Measurements from ENCODE around the gene VGLL4. TPM values are rescaled to one million over a fixed set of nuclear protein-coding genes. Genes with fewer than 3 reads are reported as not detected.
A peak's percentile ranks its signal among the peaks of the same experiment; 100 is the strongest.

VGLL4 gene
- total RNA-seq, 1 donor from 2014 or later: 99.4 TPM

DNA sequence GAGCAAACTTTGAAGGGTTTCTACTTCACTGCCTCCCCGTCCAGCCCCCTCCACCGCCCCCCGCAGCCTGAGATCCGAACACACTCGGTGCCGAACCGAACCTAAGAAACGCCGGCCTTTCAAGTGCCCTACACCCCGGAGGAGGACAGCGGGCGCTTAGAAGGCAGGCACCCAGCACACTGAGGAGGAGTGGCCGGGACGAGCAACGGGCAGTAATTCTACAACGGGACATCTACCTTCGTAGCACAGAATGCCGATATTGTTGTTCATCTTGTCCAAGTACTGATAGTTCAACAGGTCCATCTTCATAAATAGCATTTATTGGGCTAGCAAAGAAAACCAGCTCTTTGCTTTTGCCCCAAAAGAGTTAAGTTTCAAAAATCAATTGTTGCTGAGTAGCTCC is 513 bp downstream of the VGLL4 start:
- Histone ChIP-seq H3K27ac (peak overlapping the region; percentile 87), H3K36me3 (no peaks in the 10 kb centered on the region), H3K9me3 (no peaks in the 10 kb centered on the region), H3K4me1 (peaks cover 41% of the 10 kb centered on the region), H3K4me3 (peak overlapping the region; percentile 59 to 68), H3K27me3 (no peaks in the 10 kb centered on the region)
- no peak for DNase-seq (ENCODE audit: extremely low spot score in 2 of 2)
- intact Hi-C loops (cut with DNase I): loop anchor here (10.0 kb wide), 1 partner anchor 88 kb away; no protein-coding TSS in a partner anchor
- no peak for TF ChIP-seq POLR2A (IDR thresholded peaks at IDR 0.05)
- TF ChIP-seq POLR2AphosphoS5 (IDR thresholded peaks at IDR 0.05; ENCODE audit: insufficient read depth in 1 of 2, low read depth in 1 of 2): no peak
- no peak for TF ChIP-seq CTCF (IDR thresholded peaks at IDR 0.05)

DNA sequence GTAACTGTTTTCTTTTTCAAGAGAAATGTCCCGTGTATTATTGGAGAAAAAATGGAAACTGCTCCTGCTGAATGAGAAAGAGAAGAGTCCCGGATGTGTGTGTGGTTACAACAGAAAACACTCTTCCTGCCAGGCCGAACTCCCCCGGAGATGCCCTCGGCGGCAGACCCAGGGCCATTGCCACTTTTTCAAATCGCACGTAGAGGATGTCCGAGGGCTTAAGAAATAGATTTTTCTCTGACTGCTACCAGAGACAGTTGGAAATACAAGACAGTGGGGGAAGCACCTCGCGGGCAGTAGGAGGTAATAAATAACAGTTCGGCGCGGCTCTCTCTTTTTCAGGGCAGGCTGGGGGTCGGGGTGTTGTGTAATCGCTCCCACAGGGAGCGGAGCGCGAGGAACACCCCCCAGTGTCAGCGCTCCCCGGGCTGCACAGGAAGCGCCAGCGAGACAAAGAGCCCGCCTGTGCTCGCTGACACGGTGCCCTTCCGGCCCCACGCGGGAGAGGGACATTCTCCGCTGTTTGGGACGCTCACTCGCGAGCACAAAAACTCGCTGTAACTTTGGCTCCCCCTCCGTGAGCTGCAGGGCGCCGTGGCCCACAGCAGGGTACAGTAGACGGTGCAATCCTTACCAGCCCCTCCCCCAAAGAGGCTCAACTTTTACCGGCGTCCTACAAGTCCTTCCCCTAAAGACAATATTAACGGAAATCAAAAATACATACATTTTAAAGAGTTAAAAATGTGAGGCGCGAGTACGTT is 1.1 kb downstream of the VGLL4 start:
- Histone ChIP-seq H3K4me1 (peaks cover 47% of the 10 kb centered on the region), H3K9me3 (no peaks in the 10 kb centered on the region), H3K4me3 (peak overlapping the region; percentile 59 to 68), H3K36me3 (no peaks in the 10 kb centered on the region), H3K27ac (peak overlapping the region; percentile 87), H3K27me3 (no peaks in the 10 kb centered on the region)
- TF ChIP-seq POLR2AphosphoS5 (IDR thresholded peaks at IDR 0.05; ENCODE audit: insufficient read depth in 1 of 2, low read depth in 1 of 2) (peak in 1 of 2 donors; percentile 84), POLR2A (IDR thresholded peaks at IDR 0.05) (no peak), CTCF (IDR thresholded peaks at IDR 0.05) (no peak)
- no peak for DNase-seq (ENCODE audit: extremely low spot score in 2 of 2)
- intact Hi-C loops (cut with DNase I): loop anchor here (10.0 kb wide), 1 partner anchor 88 kb away; no protein-coding TSS in a partner anchor

- H3K27me3 ChIP-seq: no peaks in the 10 kb centered on the region
- TF ChIP-seq CTCF (IDR thresholded peaks at IDR 0.05): no peak
- no peak for TF ChIP-seq POLR2A (IDR thresholded peaks at IDR 0.05)
- no peak for TF ChIP-seq POLR2AphosphoS5 (IDR thresholded peaks at IDR 0.05; ENCODE audit: insufficient read depth in 1 of 2, low read depth in 1 of 2)
- intact Hi-C loops (cut with DNase I): loop anchor here (10.0 kb wide), 1 partner anchor 87 kb away; no protein-coding TSS in a partner anchor
- peaks cover 53% of the 10 kb centered on the region for H3K4me1 ChIP-seq
- H3K9me3 ChIP-seq: no peaks in the 10 kb centered on the region
- H3K27ac ChIP-seq: peak overlapping the region; percentile 87
- H3K36me3 ChIP-seq: no peaks in the 10 kb centered on the region
- DNase-seq (ENCODE audit: extremely low spot score in 2 of 2): no peak
- H3K4me3 ChIP-seq: peak overlapping the region; percentile 59 to 68
These were observed 1.9 kb downstream of the VGLL4 start for GRCh38 chr3:11641683-11642430.

DNA sequence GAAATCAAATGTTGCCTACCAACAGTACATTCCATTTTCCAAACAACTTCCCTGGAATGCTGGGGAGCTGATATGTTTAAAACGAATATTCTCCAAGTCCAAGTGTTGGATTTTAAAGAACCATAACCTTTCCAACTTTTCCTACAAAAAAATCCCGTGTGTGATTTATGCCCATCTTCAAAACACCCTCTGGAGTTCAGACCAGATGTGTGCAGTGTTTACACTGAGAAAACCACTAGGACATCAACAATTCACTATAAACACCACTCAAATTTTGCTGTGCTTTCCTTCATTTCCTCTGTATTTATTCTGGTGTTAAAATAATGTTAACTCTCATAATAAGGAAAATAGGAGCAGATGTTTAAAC is 2.4 kb downstream of the VGLL4 start:
- no peaks in the 10 kb centered on the region for H3K9me3 ChIP-seq
- TF ChIP-seq POLR2A (IDR thresholded peaks at IDR 0.05) (no peak), CTCF (IDR thresholded peaks at IDR 0.05) (no peak), POLR2AphosphoS5 (IDR thresholded peaks at IDR 0.05; ENCODE audit: insufficient read depth in 1 of 2, low read depth in 1 of 2) (no peak)
- peaks cover 58% of the 10 kb centered on the region for H3K4me1 ChIP-seq
- no peak for DNase-seq (ENCODE audit: extremely low spot score in 2 of 2)
- peak overlapping the region; percentile 87 for H3K27ac ChIP-seq
- H3K4me3 ChIP-seq: peak overlapping the region; percentile 59 to 68
- H3K36me3 ChIP-seq: no peaks in the 10 kb centered on the region
- H3K27me3 ChIP-seq: no peaks in the 10 kb centered on the region
- intact Hi-C loops (cut with DNase I): loop anchor here (10.0 kb wide), 1 partner anchor 86 kb away; no protein-coding TSS in a partner anchor
